Measurements from ENCODE around the gene TCFL5. TPM values are rescaled to one million over a fixed set of nuclear protein-coding genes. Genes with fewer than 3 reads are reported as not detected.

Gene TCFL5
- total RNA-seq, 1 donor from 2014 or later = 12.2 TPM

DNA sequence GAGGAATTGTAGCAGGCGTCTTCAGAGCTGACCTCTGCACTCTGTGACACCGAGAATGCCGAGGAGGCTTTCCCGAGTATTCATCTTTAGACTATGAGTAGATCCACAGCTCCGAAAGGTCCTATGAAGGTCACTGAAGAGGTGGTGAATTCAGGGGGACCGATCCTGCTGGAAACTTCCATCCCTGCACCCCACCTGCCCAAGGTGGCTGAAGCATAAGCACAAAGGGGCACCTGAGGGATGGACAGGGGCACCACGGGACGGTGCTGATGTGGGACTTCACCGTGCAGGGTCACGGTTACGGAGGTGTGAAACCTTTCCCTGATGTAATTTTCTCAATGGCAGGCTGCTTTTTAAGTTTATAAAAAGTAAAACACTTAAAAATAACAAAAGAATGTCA is 40.3 kb upstream of the TCFL5 start:
- H3K36me3 Mint-ChIP-seq = peaks cover 30% of the 10 kb centered on the region

DNA sequence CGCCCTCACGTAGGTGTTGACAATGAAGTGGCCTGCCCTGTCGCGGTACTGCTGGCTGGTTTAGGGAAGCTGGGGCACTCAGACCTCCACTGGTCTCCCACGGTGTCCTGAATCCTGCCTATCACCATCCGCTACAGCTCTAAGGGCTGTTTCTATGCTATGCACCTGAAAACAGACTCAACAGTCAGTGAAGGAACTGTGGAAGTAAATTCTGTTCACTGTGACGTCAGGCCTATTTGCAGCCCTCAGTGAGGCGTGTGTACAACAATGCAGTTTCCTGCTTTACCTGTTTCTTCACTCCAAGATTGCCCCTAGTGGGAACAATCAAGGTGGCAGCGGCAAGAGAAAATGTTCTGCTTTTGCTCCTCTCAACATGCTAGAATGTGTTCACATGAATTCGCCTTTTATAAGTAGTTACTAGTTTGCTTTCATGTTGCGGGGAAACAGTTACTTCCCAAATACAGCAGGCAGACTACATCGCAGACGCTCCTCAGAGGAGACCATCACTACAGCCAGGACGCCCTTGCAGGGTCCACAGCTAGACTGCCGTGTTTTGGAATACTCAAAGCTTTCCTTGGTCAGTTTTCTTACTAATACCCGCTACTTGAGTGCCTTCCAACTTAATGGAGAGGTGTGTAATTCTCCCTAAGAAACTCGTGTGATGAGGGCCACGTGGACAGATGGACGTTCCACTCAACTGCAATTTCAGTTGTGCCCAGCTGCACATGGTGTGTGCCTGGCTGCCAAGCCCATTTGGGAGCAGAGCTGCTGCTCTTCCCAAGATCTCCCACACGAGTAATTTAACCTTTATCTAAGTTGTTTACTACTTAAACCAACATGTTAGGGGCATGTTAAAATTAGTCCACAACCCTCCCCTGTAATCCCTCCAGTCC is 39.3 kb upstream of the TCFL5 start:
- Mint-ChIP-seq H3K9me3 (no peaks in the 10 kb centered on the region), H3K4me1 (peaks cover 36% of the 10 kb centered on the region), H3K4me3 (peak overlapping the region; percentile 39), H3K27ac (peak overlapping the region; percentile 92), H3K36me3 (peaks cover 21% of the 10 kb centered on the region), H3K27me3 (ENCODE audit: low read depth) (no peaks in the 10 kb centered on the region)
- TF ChIP-seq, protein P1, sequence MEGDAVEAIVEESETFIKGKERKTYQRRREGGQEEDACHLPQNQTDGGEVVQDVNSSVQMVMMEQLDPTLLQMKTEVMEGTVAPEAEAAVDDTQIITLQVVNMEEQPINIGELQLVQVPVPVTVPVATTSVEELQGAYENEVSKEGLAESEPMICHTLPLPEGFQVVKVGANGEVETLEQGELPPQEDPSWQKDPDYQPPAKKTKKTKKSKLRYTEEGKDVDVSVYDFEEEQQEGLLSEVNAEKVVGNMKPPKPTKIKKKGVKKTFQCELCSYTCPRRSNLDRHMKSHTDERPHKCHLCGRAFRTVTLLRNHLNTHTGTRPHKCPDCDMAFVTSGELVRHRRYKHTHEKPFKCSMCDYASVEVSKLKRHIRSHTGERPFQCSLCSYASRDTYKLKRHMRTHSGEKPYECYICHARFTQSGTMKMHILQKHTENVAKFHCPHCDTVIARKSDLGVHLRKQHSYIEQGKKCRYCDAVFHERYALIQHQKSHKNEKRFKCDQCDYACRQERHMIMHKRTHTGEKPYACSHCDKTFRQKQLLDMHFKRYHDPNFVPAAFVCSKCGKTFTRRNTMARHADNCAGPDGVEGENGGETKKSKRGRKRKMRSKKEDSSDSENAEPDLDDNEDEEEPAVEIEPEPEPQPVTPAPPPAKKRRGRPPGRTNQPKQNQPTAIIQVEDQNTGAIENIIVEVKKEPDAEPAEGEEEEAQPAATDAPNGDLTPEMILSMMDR (IDR thresholded peaks at IDR 0.05; ENCODE audit: unreplicated experiment) = no peak
- no peak for DNase-seq (ENCODE audit: low spot score in 2 of 2, unreplicated experiment in 2 of 2)

More for the DNA sequence above, 40.3 kb upstream of the TCFL5 start:
- Mint-ChIP-seq H3K4me1 (peaks cover 35% of the 10 kb centered on the region), H3K9me3 (no peaks in the 10 kb centered on the region), H3K4me3 (no peak overlapping the region), H3K27ac (peak overlapping the region; percentile 92), H3K27me3 (ENCODE audit: low read depth) (no peaks in the 10 kb centered on the region)
- DNase-seq (ENCODE audit: low spot score in 2 of 2, unreplicated experiment in 2 of 2) = no peak
- TF ChIP-seq, protein P1 (IDR thresholded peaks at IDR 0.05; ENCODE audit: unreplicated experiment) = no peak

DNA sequence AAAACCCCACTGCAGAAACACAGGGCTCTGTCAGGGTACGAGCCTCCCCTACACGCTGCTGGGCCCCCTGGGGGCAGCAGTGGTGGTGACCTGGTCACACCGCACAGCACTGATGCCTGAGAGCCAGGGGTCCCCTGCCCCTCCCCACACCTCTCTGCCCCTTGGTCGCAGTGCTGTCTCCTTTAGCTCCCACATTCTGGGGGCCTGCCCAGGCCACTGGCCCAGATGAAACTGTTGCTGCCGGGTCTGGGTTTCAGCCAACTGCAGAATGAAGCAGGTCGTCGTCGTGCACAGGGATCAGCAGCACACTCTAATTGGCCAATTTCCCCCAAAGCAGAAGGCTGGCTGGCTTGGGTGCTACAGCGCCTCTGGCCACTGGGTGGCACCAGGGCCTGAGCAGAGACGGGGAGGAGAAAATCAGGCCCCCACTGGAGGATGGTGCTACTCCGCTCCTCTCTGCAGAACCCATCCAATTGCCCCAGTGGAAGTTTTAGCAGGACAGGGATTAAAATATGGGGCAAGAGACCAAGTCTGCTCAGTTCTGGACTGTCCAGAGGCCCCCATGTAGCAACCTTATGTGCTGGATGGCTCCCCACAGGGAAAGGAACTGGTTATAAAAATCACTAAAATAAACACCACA is 38.5 kb upstream of the TCFL5 start:
- H3K36me3 Mint-ChIP-seq = peaks cover 15% of the 10 kb centered on the region
- H3K4me1 Mint-ChIP-seq = peaks cover 36% of the 10 kb centered on the region
- TF ChIP-seq, protein P1 (IDR thresholded peaks at IDR 0.05; ENCODE audit: unreplicated experiment) = peak; percentile 80
- H3K27ac Mint-ChIP-seq = peak overlapping the region; percentile 92
- peak; percentile 51 to 78 for DNase-seq (ENCODE audit: low spot score in 2 of 2, unreplicated experiment in 2 of 2)
- H3K27me3 Mint-ChIP-seq (ENCODE audit: low read depth) = no peaks in the 10 kb centered on the region
- H3K4me3 Mint-ChIP-seq = peak overlapping the region; percentile 49
- H3K9me3 Mint-ChIP-seq = no peaks in the 10 kb centered on the region

DNA sequence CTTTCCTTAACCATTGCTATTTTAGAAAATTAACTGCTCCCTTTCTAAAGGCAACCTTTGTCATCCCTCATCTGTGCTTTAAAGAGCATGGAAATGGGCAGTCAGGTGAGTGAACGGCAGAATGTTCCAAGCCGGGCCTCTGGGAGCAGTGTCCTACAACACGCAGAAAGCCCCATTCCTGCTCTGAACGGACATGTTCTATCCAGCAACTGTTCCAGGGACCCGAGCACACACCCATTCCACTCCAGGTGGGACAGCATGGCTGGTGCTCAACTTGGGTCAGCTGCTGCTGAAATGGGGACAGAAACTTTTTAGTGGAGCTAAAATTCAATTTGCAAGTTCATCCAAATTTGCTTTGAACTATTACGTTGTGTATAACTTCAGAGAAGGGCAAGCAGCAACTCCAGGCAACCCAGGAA is 38.0 kb upstream of the TCFL5 start:
- H3K4me1 Mint-ChIP-seq = peaks cover 36% of the 10 kb centered on the region
- TF ChIP-seq, protein P1 (IDR thresholded peaks at IDR 0.05; ENCODE audit: unreplicated experiment) = no peak
- H3K27ac Mint-ChIP-seq = no peak overlapping the region
- no peaks in the 10 kb centered on the region for H3K9me3 Mint-ChIP-seq
- H3K4me3 Mint-ChIP-seq = peak overlapping the region; percentile 49
- H3K36me3 Mint-ChIP-seq = peaks cover 10% of the 10 kb centered on the region
- H3K27me3 Mint-ChIP-seq (ENCODE audit: low read depth) = no peaks in the 10 kb centered on the region
- no peak for DNase-seq (ENCODE audit: low spot score in 2 of 2, unreplicated experiment in 2 of 2)

DNA sequence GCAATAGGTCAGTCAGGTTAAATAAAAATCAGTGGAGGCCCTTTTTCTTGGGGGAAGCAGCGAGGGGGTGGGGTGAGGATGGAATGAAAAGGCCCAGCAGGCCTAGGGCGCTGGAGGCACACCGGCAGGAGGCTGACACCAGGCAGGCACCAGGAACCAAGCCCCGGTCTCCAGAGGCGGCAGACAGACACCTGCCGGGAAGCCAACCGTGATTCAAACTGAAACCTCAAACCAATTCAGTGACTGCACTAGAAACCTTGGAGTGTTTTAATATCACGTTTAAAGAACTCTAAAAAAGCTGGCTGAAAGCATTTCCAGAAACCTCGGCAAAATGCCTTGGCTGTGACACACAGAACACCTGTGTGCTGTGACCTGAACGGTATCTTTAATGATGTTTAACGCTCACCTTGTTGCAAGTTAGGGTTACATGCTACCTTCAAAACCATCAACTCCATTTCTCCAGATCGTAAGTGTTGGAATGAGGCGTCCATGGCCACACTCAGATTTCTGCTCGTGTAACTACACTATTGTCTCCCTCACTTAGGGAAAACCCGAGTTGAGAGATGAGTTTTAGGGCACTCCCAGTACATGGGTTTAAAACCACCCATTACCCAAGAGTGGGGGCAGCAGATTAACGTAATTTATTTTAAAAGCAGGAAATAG is 37.5 kb upstream of the TCFL5 start:
- Mint-ChIP-seq H3K36me3 (peaks cover 11% of the 10 kb centered on the region), H3K27ac (peak overlapping the region; percentile 7), H3K27me3 (ENCODE audit: low read depth) (no peaks in the 10 kb centered on the region), H3K4me1 (peaks cover 36% of the 10 kb centered on the region), H3K9me3 (no peaks in the 10 kb centered on the region), H3K4me3 (no peak overlapping the region)
- no peak for DNase-seq (ENCODE audit: low spot score in 2 of 2, unreplicated experiment in 2 of 2)
- TF ChIP-seq, protein P1 (IDR thresholded peaks at IDR 0.05; ENCODE audit: unreplicated experiment) = no peak

All from mesothelial cell of epicardium (in vitro differentiated cells).